Nasal cavity respiratory epithelium epithelial cell of viscerocranial mucosa (primary cell): ENCODE results near the gene PPA1. TPM values are rescaled to one million over a fixed set of nuclear protein-coding genes. Genes with fewer than 3 reads are reported as not detected.

Experiments used
- total RNA-seq: library from RNA; depleted of rRNA; stranded (reverse); fragments of >200 nt; gene quantifications from 2 replicates; pipeline ENCODE4 v1.2.3, GENCODE V29; 2014

PPA1 gene
- 256 and 314 TPM in 2 replicates for total RNA-seq

DNA sequence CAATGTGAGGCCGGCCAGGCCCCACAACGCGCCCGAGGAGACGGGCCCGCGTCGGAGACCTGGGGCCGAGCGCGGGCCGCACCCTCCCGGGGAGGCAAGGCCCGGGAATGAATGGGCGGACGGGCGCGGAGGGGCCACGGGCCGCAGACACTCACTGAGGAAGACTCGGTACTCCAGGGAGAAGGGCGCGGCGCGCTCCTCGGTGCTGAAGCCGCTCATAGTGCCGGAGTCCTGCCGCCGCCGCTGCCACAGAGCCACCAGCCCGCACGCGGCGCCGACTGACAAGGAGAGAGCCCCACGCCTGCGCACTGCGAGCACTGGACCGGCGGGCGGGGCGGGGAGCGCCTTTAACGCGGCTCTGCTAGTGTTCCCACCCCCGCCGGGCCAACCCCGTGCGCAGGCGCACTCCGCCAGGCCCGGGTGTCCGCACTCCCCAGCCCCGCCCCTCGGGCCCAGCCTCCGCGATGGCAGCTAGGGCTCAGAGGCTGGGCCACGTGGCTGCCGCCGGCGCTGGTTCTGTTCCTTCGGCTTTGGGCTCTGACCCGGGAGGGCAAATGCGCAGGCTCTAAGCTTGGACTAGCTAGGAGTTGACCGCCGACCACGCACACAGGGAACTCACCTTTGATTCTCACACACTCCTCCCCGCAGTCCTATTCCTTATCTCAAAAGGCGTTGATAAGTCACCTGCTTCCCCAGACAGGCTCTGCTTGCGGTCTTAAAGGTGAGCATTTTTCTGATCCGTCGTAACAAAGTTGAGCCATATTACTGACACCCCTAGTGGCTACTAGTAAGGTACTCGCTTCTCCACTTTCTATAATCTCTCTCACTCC lies at the start of gene PPA1:
PPA1 (minus strand) TSS at position 321 of the 830 bp plus-strand sequence; CDS start at position 219, 102 bp downstream.

Other genes with a start within 250 kb of the PPA1 start
- 10.6 and 16.9 TPM in 2 replicates for gene MACROH2A2, start 180.6 kb downstream of the PPA1 start, total RNA-seq
- gene AIFM2, start 100.6 kb downstream of the PPA1 start, total RNA-seq: 5.7 and 21.5 TPM in 2 replicates
- gene TYSND1, start 86.7 kb downstream of the PPA1 start, total RNA-seq: 24.6 and 38.6 TPM in 2 replicates
- gene SAR1A, start 62.9 kb downstream of the PPA1 start, total RNA-seq: 114 and 147 TPM in 2 replicates
- not detected in 2 replicates for gene NPFFR1, start 50.6 kb upstream of the PPA1 start, total RNA-seq
- gene LRRC20, start 149.2 kb upstream of the PPA1 start, total RNA-seq: 1.7 and 10.4 TPM in 2 replicates
- 9.2 and 34.2 TPM in 2 replicates for gene EIF4EBP2, start 170.7 kb upstream of the PPA1 start, total RNA-seq
- gene NODAL, start 208.3 kb upstream of the PPA1 start, total RNA-seq: 0.07 TPM in 1 of 2 replicates, not detected in the other
- 0.28 and 0.34 TPM in 2 replicates for gene PALD1, start 245.3 kb upstream of the PPA1 start, total RNA-seq